Suprapubic skin (tissue), 4 donors: ENCODE data around the gene RIC3. TPM values are rescaled to one million over a fixed set of nuclear protein-coding genes. Genes with fewer than 3 reads are reported as not detected.

Source experiments
- DNase-seq, 2 donors: peaks; one replicate each; pipeline ENCODE4 v3.0.0-alpha.2; 2019; ENCODE audit warnings: low spot score in 2 of 2
- H3K27ac ChIP-seq: fragments of 200-600 bp; sonication (generic); one replicate; pipeline ENCODE4 v1.5.1; 2019
- H3K27me3 ChIP-seq: fragments of 200-600 bp; sonication (generic); one replicate; pipeline ENCODE4 v1.5.1; 2019
- H3K36me3 ChIP-seq: fragments of 200-600 bp; sonication (generic); one replicate; pipeline ENCODE4 v1.5.1; 2019
- H3K4me1 ChIP-seq: fragments of 200-600 bp; sonication (generic); one replicate; pipeline ENCODE4 v1.5.1; 2019
- H3K4me3 ChIP-seq: fragments of 200-600 bp; sonication (generic); one replicate; pipeline ENCODE4 v1.5.1; 2019; ENCODE audit warnings: mild to moderate bottlenecking
- H3K9me3 ChIP-seq: fragments of 200-600 bp; sonication (generic); one replicate; pipeline ENCODE4 v1.5.1; 2019
- CTCF ChIP-seq, 2 donors: fragments of 200-600 bp in 1 of 2; fragments of 450-650 bp in 1 of 2; sonication (generic) in 1 of 2; IDR thresholded peaks; one replicate each; pipeline ENCODE4 v1.5.1; 2016 to 2019; ENCODE audit warnings: antibody characterized with exemption in 2 of 2, mild to moderate bottlenecking in 1 of 2, moderate library complexity in 1 of 2
- EP300 ChIP-seq: sonication (generic); formaldehyde crosslinking; IDR thresholded peaks from one replicate; pipeline ENCODE4 v1.6.1; 2017; ENCODE audit warnings: antibody characterized with exemption
- POLR2A ChIP-seq, 2 donors: fragments of 450-650 bp; IDR thresholded peaks; one replicate each; pipeline ENCODE4 v1.6.1; 2017; ENCODE audit warnings: antibody characterized with exemption in 2 of 2, mild to moderate bottlenecking in 2 of 2, moderate library complexity in 2 of 2
- POLR2AphosphoS5 ChIP-seq, 3 donors: sonication (generic); formaldehyde crosslinking; IDR thresholded peaks; one replicate each; pipeline ENCODE4 v1.6.1; 2017; ENCODE audit warnings: antibody characterized with exemption in 3 of 3
- WGBS: methylation state at CpG from one replicate; pipeline ENCODE4 v1.1.5; 2018; 5-methylcytosine and 5-hydroxymethylcytosine counted together
- total RNA-seq, 4 donors: library from RNA; depleted of rRNA; stranded (reverse); fragments of >200 nt; gene quantifications; one replicate each; pipeline ENCODE4 v1.1.0, GENCODE V29; 2016

Gene RIC3
- total RNA-seq, 4 donors from 2014 or later = 20.5 to 118 (median 35.1) TPM

DNA sequence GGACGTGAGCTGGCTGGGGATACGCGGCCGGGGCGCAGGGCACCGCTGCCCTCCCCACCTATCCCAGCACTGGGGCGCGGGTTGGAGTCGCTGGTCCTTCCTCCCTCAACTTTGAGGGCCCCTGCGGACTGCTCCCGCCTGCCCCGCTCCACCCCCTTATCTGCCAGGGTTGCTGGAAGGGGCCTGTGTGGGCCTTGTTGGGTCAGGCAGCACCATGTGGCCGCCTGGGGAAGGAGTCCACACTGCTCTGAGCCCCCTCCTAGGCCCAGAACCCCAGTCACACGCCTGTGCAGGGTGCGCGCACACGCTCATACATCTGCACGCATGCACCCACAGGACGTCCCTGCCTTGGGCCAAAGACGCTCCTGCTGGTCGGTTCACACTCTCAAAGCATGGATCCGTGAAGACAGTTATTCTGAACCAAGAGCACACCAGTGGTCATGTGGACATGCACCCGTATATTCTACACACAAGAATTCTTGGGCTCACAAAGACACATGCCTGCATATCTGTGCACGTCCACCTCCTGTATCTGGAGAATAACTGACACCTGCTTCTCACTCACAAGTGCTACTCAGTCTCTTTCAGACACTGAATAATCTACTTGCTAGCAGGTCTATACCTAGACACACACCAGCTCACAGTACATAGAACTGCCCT lies 87.1 kb downstream of the RIC3 start:
- Histone ChIP-seq H3K27me3 (peaks cover 6% of the 10 kb centered on the region), H3K4me3 (peak overlapping the region; percentile 71), H3K27ac (no peak overlapping the region), H3K36me3 (no peaks in the 10 kb centered on the region), H3K9me3 (no peaks in the 10 kb centered on the region), H3K4me1 (peaks cover 29% of the 10 kb centered on the region)
- no peak for DNase-seq
- WGBS = 34% methylated on average over 4 of the region's 24 CpGs
- TF ChIP-seq POLR2A (IDR thresholded peaks at IDR 0.05) (no peak), CTCF (IDR thresholded peaks at IDR 0.05) (no peak), EP300 (no peak), POLR2AphosphoS5 (IDR thresholded peaks at IDR 0.05) (no peak)

DNA sequence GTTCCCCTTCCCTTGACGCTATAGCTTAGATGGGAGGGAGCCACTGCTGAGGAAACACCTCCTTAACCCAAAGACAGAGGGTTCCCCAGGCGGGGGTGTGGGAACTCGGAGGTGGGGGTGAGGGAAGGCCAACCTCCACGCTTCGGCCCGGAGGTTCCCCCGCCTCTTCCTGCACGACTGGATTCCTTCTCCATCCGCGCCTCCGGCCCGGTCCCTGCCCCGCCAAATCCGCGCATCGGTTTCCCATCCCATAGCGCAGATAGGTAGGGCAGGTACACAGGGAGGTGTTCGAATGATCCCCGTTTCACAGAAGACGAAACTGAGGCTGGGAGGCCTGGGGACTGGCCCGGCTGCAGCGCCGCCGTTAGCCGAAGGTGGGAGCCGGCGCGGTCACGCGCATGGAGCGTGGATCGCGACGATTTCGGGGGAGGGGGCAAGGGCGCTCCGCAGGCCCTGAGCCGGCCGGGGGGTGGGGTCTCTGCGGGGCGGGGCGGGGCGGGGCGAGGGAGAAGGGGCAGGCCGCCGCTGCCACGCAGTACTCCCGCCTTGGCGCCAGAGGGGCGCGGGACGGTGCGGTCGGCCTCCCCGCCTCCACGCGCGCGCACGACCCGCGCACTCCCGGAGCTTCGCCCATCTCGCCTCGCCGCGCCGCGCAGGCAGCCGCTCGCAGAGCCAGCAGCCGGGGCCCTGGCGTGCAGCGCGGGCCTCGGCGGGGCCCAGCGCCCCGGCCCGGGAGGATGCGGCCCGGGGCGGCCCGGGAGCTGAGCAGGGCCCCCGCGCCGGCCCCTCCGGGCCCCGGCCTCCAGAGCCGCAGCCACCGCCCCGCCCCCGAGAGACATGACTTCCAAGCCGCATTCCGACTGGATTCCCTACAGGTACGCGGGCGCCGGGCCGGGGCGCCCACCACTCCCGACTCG lies 87.9 kb downstream of the RIC3 start, which contains the start of gene TUB:
Gene TUB, plus strand, starts transcription at position 538 of the 917 bp plus-strand sequence. Its CDS starts 300 bp downstream, at position 838.
- no peak for TF ChIP-seq CTCF (IDR thresholded peaks at IDR 0.05)
- no peak for TF ChIP-seq POLR2AphosphoS5 (IDR thresholded peaks at IDR 0.05)
- no peak for TF ChIP-seq EP300
- no peak for TF ChIP-seq POLR2A (IDR thresholded peaks at IDR 0.05)
- no peak within 1 kb of the TSS for H3K27ac ChIP-seq
- peaks cover 6% of the 10 kb centered on the region for H3K27me3 ChIP-seq
- H3K4me1 ChIP-seq = peaks cover 24% of the 10 kb centered on the region
- H3K9me3 ChIP-seq = no peaks in the 10 kb centered on the region
- H3K36me3 ChIP-seq = no peaks in the 10 kb centered on the region
- DNase-seq = no peak
- WGBS = 0% methylated on average over 11 of the region's 104 CpGs
- H3K4me3 ChIP-seq = peak within 1 kb of the TSS; percentile 71

- Histone ChIP-seq H3K4me1 (peaks cover 23% of the 10 kb centered on the region), H3K27ac (no peak overlapping the region), H3K27me3 (peaks cover 6% of the 10 kb centered on the region), H3K4me3 (peak overlapping the region; percentile 71), H3K36me3 (no peaks in the 10 kb centered on the region), H3K9me3 (no peaks in the 10 kb centered on the region)
- DNase-seq = no peak
- WGBS = 80% methylated on average over 18 of the region's 24 CpGs
- TF ChIP-seq POLR2A (IDR thresholded peaks at IDR 0.05) (no peak), POLR2AphosphoS5 (IDR thresholded peaks at IDR 0.05) (no peak), CTCF (IDR thresholded peaks at IDR 0.05) (no peak), EP300 (no peak)
Measured at GRCh38 chr11:8080069-8080670, 88.7 kb downstream of the RIC3 start.

GRCh38 chr11:8079111-8079675 lies 89.6 kb downstream of the RIC3 start:
- no peak overlapping the region for H3K27ac ChIP-seq
- no peaks in the 10 kb centered on the region for H3K9me3 ChIP-seq
- no peak for TF ChIP-seq POLR2AphosphoS5 (IDR thresholded peaks at IDR 0.05)
- no peak for TF ChIP-seq EP300
- no peak for TF ChIP-seq POLR2A (IDR thresholded peaks at IDR 0.05)
- TF ChIP-seq CTCF (IDR thresholded peaks at IDR 0.05) = no peak
- no peak overlapping the region for H3K4me3 ChIP-seq
- H3K27me3 ChIP-seq = peaks cover 6% of the 10 kb centered on the region
- no peaks in the 10 kb centered on the region for H3K36me3 ChIP-seq
- 96% methylated on average over 2 of the region's 4 CpGs for WGBS
- peaks cover 23% of the 10 kb centered on the region for H3K4me1 ChIP-seq
- no peak for DNase-seq
